HepG2 (cell line): ENCODE measurements around the gene CCNT2. TPM values are rescaled to one million over a fixed set of nuclear protein-coding genes. Genes with fewer than 3 reads are reported as not detected.

Source experiments
- ATAC-seq: fragments of 200-7000 bp; cut with Tn5 transposase; 3 replicates; pipeline ENCODE4 v1.9.1; 2020; ENCODE audit warnings: mild to moderate bottlenecking, moderate library complexity
- BruUV-seq: library from RNA; stranded (reverse); fragments of 400-500 nt; replicated peaks from 2 replicates; lab custom pipeline; 2021; lab: Mats Ljungman, UMichigan
- CTCF ChIA-PET: fragments of 300-600 bp; formaldehyde crosslinking; extraction: SDS; loops from one replicate; lab custom pipeline; 2021; ENCODE audit warnings: low total read pairs, inconsistent platforms, low intra/inter-chr PET ratio; lab: Yijun Ruan, JAX
- POLR2A ChIA-PET: fragments of 350-600 bp; sonication (Branson Sonifier 250); formaldehyde crosslinking; loops from one replicate; lab custom pipeline; 2020; ENCODE audit warnings: antibody characterized with exemption, inconsistent platforms; lab: Yijun Ruan, JAX
- DNase-seq: peaks from one replicate; pipeline ENCODE4 v3.0.0-alpha.2; 2015; ENCODE audit warnings: low spot score
- FAIRE-seq: peaks from 3 replicates; lab custom pipeline; 2011; peaks lifted over from hg19 to GRCh38; lab: Jason Lieb, UNC
- H2AFZ ChIP-seq: one replicate; pipeline ENCODE4 v1.6.1; 2011; ENCODE audit warnings: low read length, inconsistent platforms
- H3K27ac ChIP-seq: fragments of 300-600 bp; 3 replicates; pipeline ENCODE4 v1.8.0; 2011; ENCODE audit warnings: mixed run types, mild to moderate bottlenecking, mixed read lengths, low read length, inconsistent platforms; ENCODE audit not compliant: insufficient read depth; ENCODE audit errors: extremely low read length
- H3K27me3 ChIP-seq, 2 experiments: fragments of 200-600 bp in 1 of 2; 2 replicates in 1 of 2; 3 replicates in 1 of 2; pipeline versions ENCODE4 v1.6.0 to v1.8.0; 2011; ENCODE audit warnings: low read length in 2 of 2, mild to moderate bottlenecking in 2 of 2, moderate library complexity in 2 of 2, inconsistent platforms in 1 of 2; ENCODE audit not compliant: insufficient read depth in 2 of 2, control insufficient read depth in 1 of 2
- H3K36me3 ChIP-seq, 2 experiments: fragments of 200-600 bp in 1 of 2; replicated peaks in 1 of 2; 2 replicates in 1 of 2; 3 replicates in 1 of 2; pipeline versions ENCODE4 v1.5.1 to v1.8.0; 2011; ENCODE audit warnings: low read length in 2 of 2, inconsistent platforms in 1 of 2; ENCODE audit not compliant: insufficient read depth in 2 of 2, control insufficient read depth in 1 of 2
- H3K4me1 ChIP-seq: 2 replicates; pipeline ENCODE4 v1.5.1; 2012; ENCODE audit warnings: low read length, inconsistent platforms; ENCODE audit not compliant: insufficient read depth
- H3K4me2 ChIP-seq: 2 replicates; pipeline ENCODE4 v1.6.0; 2011; ENCODE audit warnings: low read depth, low read length, inconsistent platforms
- H3K4me3 ChIP-seq, 3 experiments: fragments of 200-600 bp in 1 of 3; sonication (generic), shearing (Covaris generic) in 1 of 3; replicated peaks in 1 of 3; 2 replicates each; pipeline ENCODE4 v1.5.1; 2011 to 2016; ENCODE audit warnings: low read length in 3 of 3, inconsistent platforms in 2 of 3, low read depth in 2 of 3, mild to moderate bottlenecking in 2 of 3, control low read depth in 1 of 3, mixed read lengths in 1 of 3; ENCODE audit not compliant: insufficient read depth in 1 of 3
- H3K79me2 ChIP-seq: one replicate; pipeline ENCODE4 v1.6.1; 2011; ENCODE audit warnings: low read length, inconsistent platforms; ENCODE audit not compliant: insufficient read depth
- H3K9ac ChIP-seq: 2 replicates; pipeline ENCODE4 v1.6.0; 2011; ENCODE audit warnings: mild to moderate bottlenecking, low read depth, low read length, inconsistent platforms; ENCODE audit not compliant: insufficient read depth
- H3K9me3 ChIP-seq: 2 replicates; pipeline ENCODE4 v1.5.1; 2012; ENCODE audit warnings: mild to moderate bottlenecking, low read length
- H4K20me1 ChIP-seq: 2 replicates; pipeline ENCODE4 v1.6.0; 2011; ENCODE audit warnings: inconsistent platforms, mild to moderate bottlenecking, low read length, moderate library complexity; ENCODE audit not compliant: insufficient read depth
- HMGXB3 ChIP-seq: sonication (generic); formaldehyde crosslinking; IDR thresholded peaks from 2 replicates; pipeline ENCODE4 v1.4.0; 2020; ENCODE audit warnings: missing genetic modification reagents, borderline replicate concordance
- NCOA5 ChIP-seq: sonication (generic); formaldehyde crosslinking; IDR thresholded peaks from 2 replicates; pipeline ENCODE4 v1.4.0; 2020; ENCODE audit warnings: missing genetic modification reagents
- NR2F1 ChIP-seq, 2 experiments: fragments of 450-650 bp in 1 of 2; formaldehyde crosslinking in 1 of 2; IDR thresholded peaks; 2 replicates each; pipeline versions ENCODE4 v1.5.0 to v1.6.1; 2016 to 2020; ENCODE audit warnings: mild to moderate bottlenecking in 1 of 2, missing compliant biosample characterization in 1 of 2, missing genetic modification reagents in 1 of 2, moderate library complexity in 1 of 2
- POLR2A ChIP-seq, 2 experiments: IDR thresholded peaks; 2 replicates each; pipeline ENCODE4 v1.6.1; 2011; ENCODE audit warnings: low read depth in 2 of 2, low read length in 2 of 2, mild to moderate bottlenecking in 1 of 2, moderate library complexity in 1 of 2; ENCODE audit not compliant: insufficient read depth in 1 of 2
- RORA ChIP-seq: sonication (generic); formaldehyde crosslinking; IDR thresholded peaks from 2 replicates; pipeline ENCODE4 v1.5.0; 2020; ENCODE audit warnings: mild to moderate bottlenecking, missing genetic modification reagents, moderate library complexity
- SP5 ChIP-seq: IDR thresholded peaks from 2 replicates; pipeline ENCODE4 v1.6.1; 2016; ENCODE audit warnings: low read depth, borderline replicate concordance
- ZBTB7B ChIP-seq: sonication (generic); formaldehyde crosslinking; IDR thresholded peaks from 2 replicates; pipeline ENCODE4 v1.4.0; 2020; ENCODE audit warnings: missing genetic modification reagents
- ZFYVE20 ChIP-seq: sonication (generic); formaldehyde crosslinking; IDR thresholded peaks from 2 replicates; pipeline ENCODE4 v1.8.0; 2023; ENCODE audit warnings: low read depth, mild to moderate bottlenecking, moderate library complexity, missing genetic modification reagents, borderline replicate concordance
- ZNF562 ChIP-seq: sonication (generic); formaldehyde crosslinking; IDR thresholded peaks from 2 replicates; pipeline ENCODE4 v1.8.0; 2022; ENCODE audit warnings: missing genetic modification reagents, borderline replicate concordance
- ZNF589 ChIP-seq: sonication (generic); formaldehyde crosslinking; conservative IDR thresholded peaks from 2 replicates; pipeline ENCODE4 v1.8.0; 2022; ENCODE audit warnings: mild to moderate bottlenecking, moderate library complexity, missing genetic modification reagents
- ZNF737 ChIP-seq: sonication (generic); formaldehyde crosslinking; IDR thresholded peaks from 2 replicates; pipeline ENCODE4 v1.5.0; 2020; ENCODE audit warnings: missing genetic modification reagents, mild to moderate bottlenecking, borderline replicate concordance
- ZNF816 ChIP-seq: sonication (generic); formaldehyde crosslinking; IDR thresholded peaks from 2 replicates; pipeline ENCODE4 v1.8.0; 2022; ENCODE audit warnings: missing genetic modification reagents, mild to moderate bottlenecking, borderline replicate concordance
- WGBS: methylation state at CpG from one replicate; pipeline ENCODE4 v1.1.6; 2017; ENCODE audit warnings: low lambda C conversion rate; 5-methylcytosine and 5-hydroxymethylcytosine counted together
- in situ Hi-C: cut with HindIII; loops from 2 replicates; pipeline ENCODE4 v1.10.0; 2017; ENCODE audit warnings: low pct_unique_long_range_greater_than_20kb; ENCODE audit not compliant: extremely low pct_ligation_motif_present
- intact Hi-C: fragments of 100-400 bp; cut with micrococcal nuclease; formaldehyde crosslinking; loops from one replicate; pipeline ENCODE4 v1.10.0; 2022; ENCODE audit not compliant: unreplicated experiment
- polyA plus RNA-seq, 8 experiments: library from polyadenylated mRNA; depleted of rRNA in 3 of 8; stranded (reverse) in 7 of 8; unstranded in 1 of 8; fragments of >200 nt; fragmentation: Illumina TruSeq in 4 of 8; extraction: Trizol in 4 of 8; gene quantifications; 2 replicates each; pipeline versions ENCODE4 v1.2.1 to v1.2.3, GENCODE V29; 2011 to 2016; ENCODE audit warnings: low read depth in 4 of 8, missing spikeins in 1 of 8, mixed read lengths in 1 of 8; ENCODE audit not compliant: insufficient read depth in 1 of 8
- total RNA-seq, 5 experiments: library from RNA; depleted of rRNA; stranded (reverse); fragments of >200 nt; fragmentation: Illumina TruSeq; extraction: Trizol; gene quantifications; 2 replicates each; pipeline ENCODE4 v1.2.3, GENCODE V29; 2016; ENCODE audit warnings: low read depth in 1 of 5
- TF ChIP-seq, protein P1 (sequence below): sonication (generic); formaldehyde crosslinking; IDR thresholded peaks from 2 replicates; pipeline ENCODE4 v1.5.0; 2020; ENCODE audit warnings: missing genetic modification reagents

Gene CCNT2
- total and polyA plus RNA-seq, 2 of the 13 experiments (the other 11 are each of a cell fraction or from before 2014, with no cell fraction given) = 22.1 to 34.4 TPM

- no peak for ATAC-seq
Measured at GRCh38 chr2:134900151-134900550, 18.5 kb upstream of the CCNT2 start.

More at GRCh38 chr2:134900151-134900550, 18.5 kb upstream of the CCNT2 start:
- 84% methylated on average over 1 of the region's 1 CpG for WGBS
- Histone ChIP-seq H3K27ac (no peak overlapping the region), H4K20me1 (no peaks in the 10 kb centered on the region), H3K36me3 (no peaks in the 10 kb centered on the region), H3K79me2 (no peaks in the 10 kb centered on the region), H3K9me3 (no peaks in the 10 kb centered on the region), H3K4me3 (no peak overlapping the region), H3K27me3 (no peaks in the 10 kb centered on the region), H3K9ac (no peak overlapping the region), H2AFZ (no peak overlapping the region), H3K4me2 (no peak overlapping the region), H3K4me1 (peaks cover 9% of the 10 kb centered on the region)
- CTCF ChIA-PET = interaction anchor here (4.4 kb wide), 1 partner anchor 118 kb away, joined by 28 read pairs; no protein-coding TSS in a partner anchor
- no TSS peak for BruUV-seq
- in situ Hi-C loops = no loop called here
- intact Hi-C loops = no loop called here
- DNase-seq (no peak), FAIRE-seq (no peak)
- TF ChIP-seq ZNF816 = no peak
- no peak for TF ChIP-seq ZNF589 (CRISPR knock-in tag)
- no peak for TF ChIP-seq SP5 (CRISPR knock-in tag)
- TF ChIP-seq ZBTB7B = no peak
- TF ChIP-seq, protein P1, sequence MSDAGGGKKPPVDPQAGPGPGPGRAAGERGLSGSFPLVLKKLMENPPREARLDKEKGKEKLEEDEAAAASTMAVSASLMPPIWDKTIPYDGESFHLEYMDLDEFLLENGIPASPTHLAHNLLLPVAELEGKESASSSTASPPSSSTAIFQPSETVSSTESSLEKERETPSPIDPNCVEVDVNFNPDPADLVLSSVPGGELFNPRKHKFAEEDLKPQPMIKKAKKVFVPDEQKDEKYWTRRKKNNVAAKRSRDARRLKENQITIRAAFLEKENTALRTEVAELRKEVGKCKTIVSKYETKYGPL (CRISPR knock-in tag) = no peak
- no peak for TF ChIP-seq POLR2A (IDR thresholded peaks at IDR 0.05; ENCODE audit: insufficient read depth in 1 of 2, low read depth in 2 of 2, low read length in 2 of 2)
- TF ChIP-seq RORA (CRISPR knock-in tag) = no peak
- no peak for TF ChIP-seq ZNF737 (CRISPR knock-in tag)
- TF ChIP-seq NR2F1 (CRISPR knock-in tag; IDR thresholded peaks at IDR 0.05) = no peak
- no peak for TF ChIP-seq NCOA5 (CRISPR knock-in tag)
- TF ChIP-seq ZNF562 (CRISPR knock-in tag) = no peak
- TF ChIP-seq HMGXB3 = no peak
- no peak for TF ChIP-seq ZFYVE20
- POLR2A ChIA-PET = no interaction called here
